ENCODE data around the gene RAB20.

RAB20 gene

DNA sequence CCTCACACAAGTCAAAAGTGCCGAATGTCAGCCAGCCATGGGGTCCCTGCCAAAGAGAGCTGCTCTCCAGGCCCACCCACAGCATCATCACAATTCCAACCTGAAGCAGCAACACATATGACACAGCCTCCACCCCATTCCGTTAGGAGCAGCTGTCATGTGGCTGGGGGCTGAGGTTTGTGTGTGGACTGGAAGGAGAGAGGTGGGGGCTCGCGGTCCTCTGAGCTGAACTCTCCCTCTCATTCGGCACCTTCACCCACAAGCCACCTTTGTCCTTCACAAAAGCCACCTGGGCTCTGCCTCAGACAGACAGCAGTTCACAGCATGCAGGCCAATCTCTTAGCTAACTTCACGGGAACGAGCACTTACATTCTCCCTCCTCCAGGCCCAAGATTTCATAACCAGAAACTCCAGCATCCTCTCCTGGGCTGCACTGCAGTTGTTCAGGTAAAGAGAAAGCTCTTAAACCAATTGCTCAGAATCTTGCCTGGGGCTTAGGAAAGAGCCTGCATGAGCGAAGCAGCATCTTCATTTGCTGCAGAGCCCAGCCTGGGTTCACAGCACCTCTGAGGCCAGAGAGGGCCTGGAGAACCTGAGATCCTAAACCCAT is 7.2 kb downstream of the RAB20 start:
- no peak overlapping the region for H3K4me3 ChIP-seq (ENCODE audit: low read length)
- no peak for TF ChIP-seq ZNF274 (IDR thresholded peaks at IDR 0.05; ENCODE audit: low read depth, low read length)

DNA sequence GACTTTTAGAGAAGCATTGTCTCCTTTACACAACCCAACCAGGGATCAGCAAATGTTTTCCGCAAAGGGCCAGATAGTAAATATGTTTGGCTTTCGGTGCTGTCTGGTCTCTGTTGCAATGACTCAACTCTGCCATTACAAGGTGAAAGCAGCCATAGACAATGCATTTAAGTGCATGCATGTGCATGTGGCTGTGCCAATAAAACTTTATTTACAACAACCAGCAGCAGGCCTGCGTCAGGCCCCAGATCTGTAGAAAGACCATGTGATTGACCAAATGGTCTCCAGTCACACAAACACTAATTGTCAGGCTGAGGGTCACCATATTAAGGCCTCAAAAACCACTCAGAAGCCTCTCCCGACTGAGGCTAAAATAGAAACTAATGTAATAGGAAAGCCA is 8.1 kb downstream of the RAB20 start:
- H3K4me3 ChIP-seq (ENCODE audit: low read length), result no peak overlapping the region
- no peak for TF ChIP-seq ZNF274 (IDR thresholded peaks at IDR 0.05; ENCODE audit: low read depth, low read length)

DNA sequence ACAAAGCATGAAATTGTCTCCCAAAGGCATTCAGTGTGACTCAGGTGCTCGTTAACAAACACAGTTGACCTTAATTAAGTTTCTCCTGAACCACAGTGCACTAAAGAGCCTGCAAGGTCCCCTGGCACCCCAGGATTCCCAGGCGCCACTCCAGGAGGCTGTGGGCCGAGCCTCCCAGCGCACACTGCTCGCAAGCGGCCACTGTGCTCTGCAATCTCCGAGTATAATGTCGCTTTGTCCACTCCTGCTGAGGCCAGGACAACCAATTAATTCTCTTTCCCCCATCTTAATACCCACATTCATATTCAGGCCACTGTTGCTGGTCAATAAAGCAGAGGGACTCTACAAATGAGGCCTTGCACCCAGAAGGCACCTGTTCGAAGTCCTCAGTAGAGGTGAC is 8.8 kb downstream of the RAB20 start:
- no peak for TF ChIP-seq ZNF274 (IDR thresholded peaks at IDR 0.05; ENCODE audit: low read depth, low read length)

DNA sequence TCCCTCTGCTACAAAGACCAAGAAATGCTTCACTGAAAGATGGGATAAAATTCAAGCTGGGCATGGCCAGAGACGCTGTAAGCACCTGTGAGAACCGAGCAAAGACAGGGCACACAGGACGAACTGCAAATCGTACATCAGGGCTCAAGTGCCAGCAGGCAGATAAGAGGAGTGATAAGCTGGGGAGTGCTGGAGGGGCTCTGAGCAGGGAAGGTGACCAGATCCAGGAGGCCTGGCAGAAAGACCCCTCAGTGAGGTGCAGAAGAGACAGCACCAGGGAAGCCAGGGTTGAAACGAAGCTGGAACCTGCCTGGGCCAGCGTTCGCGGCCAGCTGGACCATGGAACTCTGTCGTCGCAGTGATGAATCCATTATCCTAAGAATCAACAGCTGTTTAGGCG is 10.2 kb downstream of the RAB20 start:
- TF ChIP-seq ZNF274 (IDR thresholded peaks at IDR 0.05; ENCODE audit: low read depth, low read length), result no peak
- no peak overlapping the region for H3K4me3 ChIP-seq (ENCODE audit: low read length)

More for the DNA sequence above, 8.8 kb downstream of the RAB20 start:
- H3K4me3 ChIP-seq (ENCODE audit: low read length), result no peak overlapping the region

DNA sequence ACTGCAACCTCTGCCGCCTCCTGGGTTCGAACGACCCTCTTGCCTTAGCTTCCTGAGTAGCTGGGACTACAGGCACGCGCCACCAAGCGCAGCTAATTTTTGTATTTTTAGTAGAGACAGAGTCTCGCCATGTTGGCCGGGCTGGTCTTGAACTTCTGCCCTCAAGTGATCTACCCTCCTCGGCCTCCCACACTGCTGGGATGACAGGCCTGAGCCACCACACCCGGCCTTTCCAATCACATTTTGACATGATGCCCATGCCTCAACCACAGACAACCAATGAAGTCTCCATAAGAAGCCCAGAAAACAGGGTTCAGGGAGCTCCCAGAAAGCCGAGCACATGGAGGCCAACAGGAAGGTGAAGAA is 11.7 kb downstream of the RAB20 start:
- TF ChIP-seq ZNF274 (IDR thresholded peaks at IDR 0.05; ENCODE audit: low read depth, low read length), result no peak
- no peak overlapping the region for H3K4me3 ChIP-seq (ENCODE audit: low read length)

- TF ChIP-seq ZNF274 (IDR thresholded peaks at IDR 0.05; ENCODE audit: low read depth, low read length), result no peak
- H3K4me3 ChIP-seq (ENCODE audit: low read length), result no peak overlapping the region
Observed at GRCh38 chr13:110548891-110549794, 12.4 kb downstream of the RAB20 start.

GRCh38 chr13:110546926-110547325 is 14.6 kb downstream of the RAB20 start:
- H3K4me3 ChIP-seq (ENCODE audit: low read length), result no peak overlapping the region
- TF ChIP-seq ZNF274 (IDR thresholded peaks at IDR 0.05; ENCODE audit: low read depth, low read length), result no peak

- H3K4me3 ChIP-seq (ENCODE audit: low read length), result no peak overlapping the region
- TF ChIP-seq ZNF274 (IDR thresholded peaks at IDR 0.05; ENCODE audit: low read depth, low read length), result no peak
Observed at GRCh38 chr13:110546378-110546777, 15.1 kb downstream of the RAB20 start.

- TF ChIP-seq ZNF274 (IDR thresholded peaks at IDR 0.05; ENCODE audit: low read depth, low read length), result no peak
- H3K4me3 ChIP-seq (ENCODE audit: low read length), result no peak overlapping the region
Observed at GRCh38 chr13:110542169-110542796, 19.2 kb downstream of the RAB20 start.

- no peak for TF ChIP-seq ZNF274 (IDR thresholded peaks at IDR 0.05; ENCODE audit: low read depth, low read length)
Observed at GRCh38 chr13:110541526-110541920, 20.0 kb downstream of the RAB20 start.

DNA sequence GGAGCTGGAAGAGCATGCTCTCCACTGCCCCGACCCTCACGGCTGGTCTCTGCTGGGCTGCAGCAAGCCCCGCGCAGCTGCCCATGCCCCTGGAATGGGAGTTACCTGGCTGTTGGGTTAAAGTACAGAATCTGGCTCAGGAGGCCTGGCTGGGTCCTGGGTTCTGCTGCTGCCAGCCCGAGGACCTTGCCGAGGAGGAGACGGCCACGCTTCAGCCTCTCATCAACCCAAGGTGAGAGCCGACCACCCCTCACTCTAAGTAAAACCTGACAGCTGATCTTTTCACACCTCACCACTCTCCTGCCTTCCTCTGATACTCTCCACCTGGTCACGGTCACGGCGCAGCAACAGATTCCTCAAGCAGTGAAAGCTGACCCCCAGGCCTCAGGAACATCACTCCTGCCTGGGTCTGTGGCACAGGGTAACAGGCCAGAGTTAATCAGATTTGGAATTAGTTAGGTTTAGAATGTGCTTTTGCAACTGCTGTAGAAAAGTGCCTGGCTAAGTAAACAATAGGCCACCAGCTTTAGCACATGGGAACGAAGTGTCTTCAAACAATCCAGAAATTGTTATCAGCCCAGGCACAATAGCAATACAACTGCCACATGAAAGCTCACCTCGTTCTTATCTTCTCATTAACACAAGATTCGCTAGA is 20.5 kb downstream of the RAB20 start:
- H3K4me3 ChIP-seq (ENCODE audit: low read length), result no peak overlapping the region
- no peak for TF ChIP-seq ZNF274 (IDR thresholded peaks at IDR 0.05; ENCODE audit: low read depth, low read length)

More at GRCh38 chr13:110541526-110541920, 20.0 kb downstream of the RAB20 start:
- H3K4me3 ChIP-seq (ENCODE audit: low read length), result no peak overlapping the region

DNA sequence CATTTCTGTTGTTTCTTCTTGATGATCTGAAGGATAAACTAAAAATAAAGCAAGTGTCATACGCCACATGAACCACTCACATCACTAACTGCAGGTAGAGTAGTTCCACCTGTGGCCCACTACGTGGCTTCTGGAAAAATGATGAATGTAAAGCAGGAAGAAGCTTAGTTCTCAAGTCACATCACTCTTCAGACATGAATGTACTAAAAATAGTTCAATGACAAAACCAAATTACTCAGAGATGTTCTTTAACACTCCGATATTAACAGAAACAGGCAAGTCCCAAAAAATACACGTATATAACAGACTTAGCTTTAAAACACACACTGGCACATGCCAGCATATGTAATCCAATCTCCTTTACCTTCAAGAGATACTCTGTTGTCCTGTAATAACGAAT is 21.6 kb downstream of the RAB20 start:
- no peak overlapping the region for H3K4me3 ChIP-seq (ENCODE audit: low read length)
- no peak for TF ChIP-seq ZNF274 (IDR thresholded peaks at IDR 0.05; ENCODE audit: low read depth, low read length)

DNA sequence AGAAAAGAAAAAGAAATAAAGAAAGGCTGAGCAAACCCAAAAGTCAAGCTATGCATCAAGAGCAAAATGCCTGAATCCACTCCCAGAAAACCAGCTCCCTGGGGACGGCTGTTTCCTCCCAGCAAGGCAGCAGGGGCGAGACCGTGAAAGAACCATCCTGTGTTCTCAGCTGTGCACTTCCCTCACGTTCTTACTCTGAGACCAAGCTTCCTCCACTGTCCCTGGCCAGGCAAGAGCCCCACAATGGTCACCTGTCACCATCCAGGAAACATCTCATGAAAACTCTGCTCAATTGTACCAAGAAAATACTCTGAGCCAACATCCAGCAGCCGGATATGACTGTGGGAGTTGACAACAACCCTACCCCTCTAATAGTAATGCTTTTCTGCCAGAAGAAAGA is 22.9 kb downstream of the RAB20 start:
- TF ChIP-seq ZNF274 (IDR thresholded peaks at IDR 0.05; ENCODE audit: low read depth, low read length), result no peak
- H3K4me3 ChIP-seq (ENCODE audit: low read length), result no peak overlapping the region

- H3K4me3 ChIP-seq (ENCODE audit: low read length), result no peak overlapping the region
- no peak for TF ChIP-seq ZNF274 (IDR thresholded peaks at IDR 0.05; ENCODE audit: low read depth, low read length)
Observed at GRCh38 chr13:110536006-110536693, 25.4 kb downstream of the RAB20 start.

Measured in GM08714 (cell line).